AG04450 (cell line): Measurements from ENCODE around the gene PRDM2. TPM values are rescaled to one million over a fixed set of nuclear protein-coding genes. Genes with fewer than 3 reads are reported as not detected.

ENCODE experiments used
- CTCF ChIA-PET: fragments of 300-600, 350-600 bp; formaldehyde crosslinking; extraction: SDS; loops from one replicate; lab custom pipeline; 2022; ENCODE audit warnings: antibody characterized with exemption, inconsistent platforms; lab: Charles Lee
- POLR2A ChIA-PET: fragments of 350-600 bp; formaldehyde crosslinking; extraction: SDS; loops from one replicate; lab custom pipeline; 2021; ENCODE audit warnings: antibody characterized with exemption, inconsistent platforms; lab: Yijun Ruan, JAX
- DNase-seq: peaks from one replicate; pipeline ENCODE4 v3.0.0-alpha.2; 2011; ENCODE audit warnings: low read depth, low spot score
- H3K27ac ChIP-seq: one replicate; pipeline ENCODE4 v1.5.1; 2012; ENCODE audit warnings: low read depth, low read length, control low read depth
- H3K27me3 ChIP-seq: one replicate; pipeline ENCODE4 v1.6.0; 2012; ENCODE audit warnings: low read length; ENCODE audit not compliant: control insufficient read depth, insufficient read depth
- H3K4me3 ChIP-seq: 2 replicates; pipeline ENCODE4 v1.5.1; 2011; ENCODE audit warnings: mild to moderate bottlenecking, low read depth, low read length, control low read depth
- H3K9me3 ChIP-seq: 2 replicates; pipeline ENCODE4 v1.5.1; 2012; ENCODE audit warnings: low read length; ENCODE audit not compliant: control insufficient read depth, insufficient read depth
- polyA plus RNA-seq: library from polyadenylated mRNA; depleted of rRNA; stranded (reverse); fragments of >200 nt; gene quantifications from 2 replicates; pipeline ENCODE4 v1.2.3, GENCODE V29; 2011
- TF ChIP-seq, protein P1 (sequence below): IDR thresholded peaks from 2 replicates; pipeline ENCODE4 v1.5.1; 2011; ENCODE audit warnings: low read depth, low read length, control low read depth, inconsistent platforms

Gene PRDM2
- polyA plus RNA-seq, 1 experiment, result 16.4 TPM

DNA sequence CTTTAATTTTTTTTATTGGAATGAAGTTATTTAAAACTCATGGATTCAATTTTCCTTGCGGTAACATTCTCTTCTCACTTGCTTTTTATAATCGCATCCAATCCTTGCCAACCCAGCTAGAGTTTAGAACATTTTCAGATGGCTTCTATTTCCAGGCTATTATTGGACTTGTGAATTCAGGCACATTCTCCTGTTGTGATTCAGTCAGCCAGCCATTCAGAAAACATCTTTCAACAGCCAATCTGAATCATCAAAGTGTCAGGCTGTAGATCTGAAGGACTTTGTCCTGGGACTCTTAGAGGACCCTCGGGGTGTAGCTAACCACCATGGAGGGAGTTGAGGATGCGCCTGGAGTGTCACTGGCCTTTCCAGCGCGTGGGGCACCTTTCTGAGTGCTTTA, 92.4 kb downstream of the PRDM2 start:
- H3K4me3 ChIP-seq, result no peak overlapping the region
- DNase-seq, result no peak
- TF ChIP-seq, protein P1, sequence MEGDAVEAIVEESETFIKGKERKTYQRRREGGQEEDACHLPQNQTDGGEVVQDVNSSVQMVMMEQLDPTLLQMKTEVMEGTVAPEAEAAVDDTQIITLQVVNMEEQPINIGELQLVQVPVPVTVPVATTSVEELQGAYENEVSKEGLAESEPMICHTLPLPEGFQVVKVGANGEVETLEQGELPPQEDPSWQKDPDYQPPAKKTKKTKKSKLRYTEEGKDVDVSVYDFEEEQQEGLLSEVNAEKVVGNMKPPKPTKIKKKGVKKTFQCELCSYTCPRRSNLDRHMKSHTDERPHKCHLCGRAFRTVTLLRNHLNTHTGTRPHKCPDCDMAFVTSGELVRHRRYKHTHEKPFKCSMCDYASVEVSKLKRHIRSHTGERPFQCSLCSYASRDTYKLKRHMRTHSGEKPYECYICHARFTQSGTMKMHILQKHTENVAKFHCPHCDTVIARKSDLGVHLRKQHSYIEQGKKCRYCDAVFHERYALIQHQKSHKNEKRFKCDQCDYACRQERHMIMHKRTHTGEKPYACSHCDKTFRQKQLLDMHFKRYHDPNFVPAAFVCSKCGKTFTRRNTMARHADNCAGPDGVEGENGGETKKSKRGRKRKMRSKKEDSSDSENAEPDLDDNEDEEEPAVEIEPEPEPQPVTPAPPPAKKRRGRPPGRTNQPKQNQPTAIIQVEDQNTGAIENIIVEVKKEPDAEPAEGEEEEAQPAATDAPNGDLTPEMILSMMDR, result no peak
- H3K9me3 ChIP-seq, result no peaks in the 10 kb centered on the region
- no peak overlapping the region for H3K27ac ChIP-seq
- CTCF ChIA-PET, result no interaction called here
- H3K27me3 ChIP-seq, result no peaks in the 10 kb centered on the region
- POLR2A ChIA-PET, result no interaction called here

DNA sequence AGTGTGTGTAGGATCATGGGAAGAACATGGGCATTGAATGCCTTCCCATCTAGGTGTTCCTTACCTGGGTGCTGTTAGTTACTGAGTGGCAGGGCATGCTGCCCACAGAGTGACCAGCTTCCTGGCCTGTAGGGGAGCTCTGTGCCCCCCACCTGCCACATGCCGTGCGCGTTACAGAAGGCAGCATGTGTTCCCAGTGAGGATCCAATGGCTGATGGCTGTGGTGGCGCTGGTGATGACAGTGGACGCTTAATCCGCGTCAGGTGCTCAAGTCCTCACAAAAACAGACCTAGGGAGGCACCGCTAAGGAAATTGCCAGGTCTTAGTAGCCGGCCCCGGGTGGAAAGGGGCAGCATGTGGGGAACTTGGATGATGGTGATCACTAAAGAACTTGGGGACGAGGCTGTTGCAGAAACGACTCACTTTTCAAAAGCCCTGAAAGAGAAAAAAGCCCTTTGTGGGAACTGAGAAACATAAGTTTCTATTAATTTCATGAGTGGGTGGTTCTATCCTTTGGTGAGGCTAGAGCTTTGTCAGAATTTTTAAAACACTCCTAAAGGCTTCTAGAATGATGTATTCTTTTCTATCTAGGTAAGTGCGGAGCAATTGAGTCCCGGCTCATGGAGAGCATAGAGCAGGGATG, 93.2 kb downstream of the PRDM2 start:
- TF ChIP-seq, protein P1, result no peak
- Histone ChIP-seq H3K4me3 (no peak overlapping the region), H3K9me3 (no peaks in the 10 kb centered on the region), H3K27me3 (no peaks in the 10 kb centered on the region), H3K27ac (no peak overlapping the region)
- POLR2A ChIA-PET, result no interaction called here
- CTCF ChIA-PET, result no interaction called here
- no peak for DNase-seq

DNA sequence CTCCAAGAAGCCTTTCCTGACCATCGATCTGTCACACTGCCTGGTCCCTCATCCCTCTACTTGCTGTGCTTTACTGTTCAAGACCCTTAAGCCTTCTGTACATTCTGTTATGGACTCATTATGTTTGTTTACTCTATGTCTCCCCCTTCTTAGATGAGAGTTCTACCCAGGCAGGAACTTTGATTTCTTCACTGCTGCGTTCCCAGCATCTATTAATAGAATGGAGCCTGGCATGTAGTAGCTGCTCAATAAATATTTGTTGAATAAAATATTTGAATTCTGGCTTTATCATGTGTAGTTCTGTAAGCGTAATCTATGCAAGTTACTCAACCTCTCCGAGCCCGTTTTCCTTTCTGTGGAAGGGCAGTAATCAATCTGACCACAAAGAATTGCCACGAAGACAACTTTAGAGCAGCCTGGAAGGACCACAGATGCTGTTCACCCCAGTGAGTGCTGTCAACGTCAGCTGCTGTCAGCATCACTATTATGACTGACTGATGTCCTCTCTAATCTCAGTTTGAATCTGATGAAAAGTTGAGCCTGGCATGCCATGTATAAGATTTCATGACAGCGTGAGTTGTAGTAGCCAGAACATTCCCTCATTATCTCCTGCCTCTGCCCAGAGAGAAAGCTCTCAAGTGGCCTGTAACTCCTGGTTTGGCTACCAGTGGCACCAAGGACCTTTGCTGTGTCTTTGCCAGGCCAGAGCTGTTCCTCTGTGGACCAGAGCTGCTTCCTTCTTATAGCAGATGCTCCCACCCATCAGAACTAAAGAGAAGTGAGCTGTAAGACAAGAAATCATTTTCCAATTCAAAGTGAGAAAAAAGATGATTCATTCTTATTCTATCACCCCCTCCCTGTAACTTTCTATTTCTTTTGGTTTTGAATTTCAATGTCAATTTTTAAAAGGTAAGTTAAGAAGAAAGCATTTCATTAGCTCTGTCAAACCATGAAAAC, 94.5 kb downstream of the PRDM2 start:
- Histone ChIP-seq H3K27me3 (no peaks in the 10 kb centered on the region), H3K4me3 (no peak overlapping the region), H3K9me3 (no peaks in the 10 kb centered on the region), H3K27ac (no peak overlapping the region)
- ChIA-PET POLR2A (interaction anchor here (0.8 kb wide), 1 partner anchor 45 kb away, joined by 3 read pairs; no protein-coding TSS in a partner anchor), CTCF (no interaction called here)
- DNase-seq, result no peak
- TF ChIP-seq, protein P1, result no peak

DNA sequence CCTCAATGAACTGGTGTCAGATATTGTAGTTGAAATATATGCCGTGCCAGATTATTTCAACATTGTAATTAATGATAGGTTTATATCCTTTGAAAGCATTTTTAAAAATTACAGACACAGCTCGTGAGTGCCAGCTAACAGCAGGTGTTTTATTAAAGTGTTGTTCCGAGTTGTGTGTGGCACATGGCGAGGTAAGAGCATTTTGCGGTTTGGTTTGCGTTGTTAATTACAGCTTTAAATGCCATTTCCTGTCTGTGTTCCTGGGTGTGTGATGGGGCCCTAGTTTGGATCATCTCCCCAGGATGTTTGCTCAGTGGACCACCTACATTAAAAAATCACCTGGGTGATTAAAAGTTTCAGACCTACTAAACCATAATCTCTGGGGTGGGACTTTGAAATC, 97.4 kb downstream of the PRDM2 start:
- no peak for DNase-seq
- Histone ChIP-seq H3K4me3 (no peak overlapping the region), H3K9me3 (no peaks in the 10 kb centered on the region), H3K27me3 (no peaks in the 10 kb centered on the region), H3K27ac (no peak overlapping the region)
- TF ChIP-seq, protein P1, result no peak
- POLR2A ChIA-PET, result no interaction called here
- CTCF ChIA-PET, result interaction anchor here (1.0 to 1.3 kb wide), 2 partner anchors 13 to 16 kb away, joined by 3 read pairs; no protein-coding TSS in a partner anchor
